ENCODE results near the gene UNC13D.

DNA sequence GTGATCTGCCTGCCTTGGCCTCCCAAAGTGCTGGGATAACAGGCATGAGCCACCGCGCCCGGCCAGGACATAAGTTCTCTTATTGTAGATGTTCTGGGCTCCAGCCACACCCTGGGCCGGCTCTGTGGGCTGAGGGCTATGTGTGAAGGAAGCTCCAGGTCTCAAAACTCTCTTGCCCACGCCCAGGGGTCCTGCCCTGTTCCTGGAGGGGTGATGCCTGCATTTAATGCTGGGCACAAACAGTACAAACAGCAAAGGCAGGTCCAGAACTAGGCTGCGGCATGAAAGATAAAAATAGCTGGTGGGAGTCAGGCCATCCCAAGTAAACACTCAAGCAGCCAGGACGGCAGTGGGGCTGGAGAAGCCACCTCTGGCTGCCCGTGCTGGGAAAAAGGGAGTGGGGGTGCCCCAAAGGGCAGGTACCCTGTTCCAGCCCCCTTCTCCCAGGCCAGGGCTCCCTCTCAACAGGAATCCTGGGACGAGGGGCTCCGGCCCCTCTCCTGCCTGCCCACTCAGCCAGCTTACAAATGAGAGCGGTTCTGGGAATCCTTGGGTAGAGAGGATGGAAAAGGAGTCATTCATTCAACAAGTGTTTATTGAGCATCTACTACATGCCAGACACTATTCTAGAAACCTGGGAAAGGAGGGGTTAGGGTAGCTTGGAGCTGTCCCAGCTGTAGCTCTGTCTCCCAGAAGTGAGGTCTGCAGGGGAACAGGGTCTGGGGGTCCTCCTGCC is 29.6 kb upstream of the UNC13D start:
- TF ChIP-seq, protein P1, sequence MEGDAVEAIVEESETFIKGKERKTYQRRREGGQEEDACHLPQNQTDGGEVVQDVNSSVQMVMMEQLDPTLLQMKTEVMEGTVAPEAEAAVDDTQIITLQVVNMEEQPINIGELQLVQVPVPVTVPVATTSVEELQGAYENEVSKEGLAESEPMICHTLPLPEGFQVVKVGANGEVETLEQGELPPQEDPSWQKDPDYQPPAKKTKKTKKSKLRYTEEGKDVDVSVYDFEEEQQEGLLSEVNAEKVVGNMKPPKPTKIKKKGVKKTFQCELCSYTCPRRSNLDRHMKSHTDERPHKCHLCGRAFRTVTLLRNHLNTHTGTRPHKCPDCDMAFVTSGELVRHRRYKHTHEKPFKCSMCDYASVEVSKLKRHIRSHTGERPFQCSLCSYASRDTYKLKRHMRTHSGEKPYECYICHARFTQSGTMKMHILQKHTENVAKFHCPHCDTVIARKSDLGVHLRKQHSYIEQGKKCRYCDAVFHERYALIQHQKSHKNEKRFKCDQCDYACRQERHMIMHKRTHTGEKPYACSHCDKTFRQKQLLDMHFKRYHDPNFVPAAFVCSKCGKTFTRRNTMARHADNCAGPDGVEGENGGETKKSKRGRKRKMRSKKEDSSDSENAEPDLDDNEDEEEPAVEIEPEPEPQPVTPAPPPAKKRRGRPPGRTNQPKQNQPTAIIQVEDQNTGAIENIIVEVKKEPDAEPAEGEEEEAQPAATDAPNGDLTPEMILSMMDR (IDR thresholded peaks at IDR 0.05), result no peak
- TF ChIP-seq, protein P2, sequence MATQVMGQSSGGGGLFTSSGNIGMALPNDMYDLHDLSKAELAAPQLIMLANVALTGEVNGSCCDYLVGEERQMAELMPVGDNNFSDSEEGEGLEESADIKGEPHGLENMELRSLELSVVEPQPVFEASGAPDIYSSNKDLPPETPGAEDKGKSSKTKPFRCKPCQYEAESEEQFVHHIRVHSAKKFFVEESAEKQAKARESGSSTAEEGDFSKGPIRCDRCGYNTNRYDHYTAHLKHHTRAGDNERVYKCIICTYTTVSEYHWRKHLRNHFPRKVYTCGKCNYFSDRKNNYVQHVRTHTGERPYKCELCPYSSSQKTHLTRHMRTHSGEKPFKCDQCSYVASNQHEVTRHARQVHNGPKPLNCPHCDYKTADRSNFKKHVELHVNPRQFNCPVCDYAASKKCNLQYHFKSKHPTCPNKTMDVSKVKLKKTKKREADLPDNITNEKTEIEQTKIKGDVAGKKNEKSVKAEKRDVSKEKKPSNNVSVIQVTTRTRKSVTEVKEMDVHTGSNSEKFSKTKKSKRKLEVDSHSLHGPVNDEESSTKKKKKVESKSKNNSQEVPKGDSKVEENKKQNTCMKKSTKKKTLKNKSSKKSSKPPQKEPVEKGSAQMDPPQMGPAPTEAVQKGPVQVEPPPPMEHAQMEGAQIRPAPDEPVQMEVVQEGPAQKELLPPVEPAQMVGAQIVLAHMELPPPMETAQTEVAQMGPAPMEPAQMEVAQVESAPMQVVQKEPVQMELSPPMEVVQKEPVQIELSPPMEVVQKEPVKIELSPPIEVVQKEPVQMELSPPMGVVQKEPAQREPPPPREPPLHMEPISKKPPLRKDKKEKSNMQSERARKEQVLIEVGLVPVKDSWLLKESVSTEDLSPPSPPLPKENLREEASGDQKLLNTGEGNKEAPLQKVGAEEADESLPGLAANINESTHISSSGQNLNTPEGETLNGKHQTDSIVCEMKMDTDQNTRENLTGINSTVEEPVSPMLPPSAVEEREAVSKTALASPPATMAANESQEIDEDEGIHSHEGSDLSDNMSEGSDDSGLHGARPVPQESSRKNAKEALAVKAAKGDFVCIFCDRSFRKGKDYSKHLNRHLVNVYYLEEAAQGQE (IDR thresholded peaks at IDR 0.05; ENCODE audit: insufficient read depth in 1 of 2, low read depth in 2 of 2, low read length in 1 of 2), result no peak
- no peak for TF ChIP-seq SIN3A (IDR thresholded peaks at IDR 0.05; ENCODE audit: borderline replicate concordance, insufficient read depth, low read depth, low read length)
- TF ChIP-seq POLR2AphosphoS5 (IDR thresholded peaks at IDR 0.05; ENCODE audit: low read depth, low read length), result no peak
- no peak for TF ChIP-seq TCF7L2 (IDR thresholded peaks at IDR 0.05; ENCODE audit: low read depth, low read length)
